Astrocyte of the spinal cord (primary cell): ENCODE data around the gene ECPAS.
A peak's percentile ranks its signal among the peaks of the same experiment; 100 is the strongest.
"Not testable (repeated sequence)": the region's sequence is repeated elsewhere in the genome, so short reads cannot be mapped to it uniquely, and the experiment has no call there.

ENCODE experiments used
- DNase-seq: peaks from one replicate; pipeline ENCODE4 v3.0.0; 2011; ENCODE audit warnings: low read depth, low spot score
- H3K4me3 ChIP-seq: 2 replicates; pipeline ENCODE4 v1.5.1; 2011; ENCODE audit warnings: low read depth, mild to moderate bottlenecking, low read length, moderate library complexity
- in situ Hi-C: cut with HindIII; loops from 2 replicates; pipeline ENCODE4 v1.10.0; 2017; ENCODE audit warnings: low sequenced_read_pairs
- TF ChIP-seq, protein P1 (sequence below): IDR thresholded peaks from 2 replicates; pipeline ENCODE4 v1.5.1; 2012; ENCODE audit warnings: low read depth, mild to moderate bottlenecking, low read length, inconsistent platforms

The ECPAS gene

DNA sequence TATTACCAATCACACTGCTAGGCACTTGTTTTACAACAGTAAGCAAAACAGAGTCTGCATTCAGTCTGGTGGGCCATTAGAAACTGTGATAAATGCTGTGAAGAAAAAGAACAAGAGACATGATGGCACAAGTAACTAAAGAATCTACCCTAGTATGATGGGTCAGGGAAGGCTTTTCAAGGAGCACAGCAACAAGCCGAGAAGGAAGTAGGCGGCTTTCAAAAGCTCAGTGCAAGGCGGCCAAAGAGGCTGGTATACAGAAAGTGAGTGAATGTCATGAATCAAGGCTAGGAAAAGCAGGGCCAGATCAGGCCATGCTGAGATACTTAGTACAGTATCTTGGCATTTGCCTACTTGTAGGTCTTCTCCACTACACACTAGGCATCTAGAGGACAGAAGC is 76.4 kb downstream of the ECPAS start:
- in situ Hi-C loops = no loop called here

DNA sequence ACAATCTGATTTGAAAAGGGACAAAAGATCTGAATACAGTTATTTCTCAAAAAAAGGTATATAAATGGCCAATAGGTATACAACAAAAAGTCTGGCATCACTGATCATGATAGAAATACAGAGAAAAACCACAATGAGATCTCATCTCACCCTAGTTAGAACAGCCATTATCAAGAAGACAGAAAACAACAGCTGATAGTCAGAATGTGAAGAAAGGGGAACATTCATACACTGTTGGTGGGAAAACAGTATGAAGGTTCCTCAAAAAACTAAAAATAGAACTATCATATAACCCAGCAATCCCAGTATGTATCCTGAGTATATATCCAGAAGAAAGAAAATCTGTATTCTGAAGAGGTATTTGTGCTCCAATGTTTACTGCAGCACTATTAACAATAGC is 78.5 kb downstream of the ECPAS start:
- no peak for DNase-seq
- TF ChIP-seq, protein P1, sequence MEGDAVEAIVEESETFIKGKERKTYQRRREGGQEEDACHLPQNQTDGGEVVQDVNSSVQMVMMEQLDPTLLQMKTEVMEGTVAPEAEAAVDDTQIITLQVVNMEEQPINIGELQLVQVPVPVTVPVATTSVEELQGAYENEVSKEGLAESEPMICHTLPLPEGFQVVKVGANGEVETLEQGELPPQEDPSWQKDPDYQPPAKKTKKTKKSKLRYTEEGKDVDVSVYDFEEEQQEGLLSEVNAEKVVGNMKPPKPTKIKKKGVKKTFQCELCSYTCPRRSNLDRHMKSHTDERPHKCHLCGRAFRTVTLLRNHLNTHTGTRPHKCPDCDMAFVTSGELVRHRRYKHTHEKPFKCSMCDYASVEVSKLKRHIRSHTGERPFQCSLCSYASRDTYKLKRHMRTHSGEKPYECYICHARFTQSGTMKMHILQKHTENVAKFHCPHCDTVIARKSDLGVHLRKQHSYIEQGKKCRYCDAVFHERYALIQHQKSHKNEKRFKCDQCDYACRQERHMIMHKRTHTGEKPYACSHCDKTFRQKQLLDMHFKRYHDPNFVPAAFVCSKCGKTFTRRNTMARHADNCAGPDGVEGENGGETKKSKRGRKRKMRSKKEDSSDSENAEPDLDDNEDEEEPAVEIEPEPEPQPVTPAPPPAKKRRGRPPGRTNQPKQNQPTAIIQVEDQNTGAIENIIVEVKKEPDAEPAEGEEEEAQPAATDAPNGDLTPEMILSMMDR = no peak
- no peak overlapping the region for H3K4me3 ChIP-seq
- in situ Hi-C loops = no loop called here

More for the DNA sequence above, 76.4 kb downstream of the ECPAS start:
- H3K4me3 ChIP-seq = no peak overlapping the region
- TF ChIP-seq, protein P1 = no peak
- DNase-seq = no peak

DNA sequence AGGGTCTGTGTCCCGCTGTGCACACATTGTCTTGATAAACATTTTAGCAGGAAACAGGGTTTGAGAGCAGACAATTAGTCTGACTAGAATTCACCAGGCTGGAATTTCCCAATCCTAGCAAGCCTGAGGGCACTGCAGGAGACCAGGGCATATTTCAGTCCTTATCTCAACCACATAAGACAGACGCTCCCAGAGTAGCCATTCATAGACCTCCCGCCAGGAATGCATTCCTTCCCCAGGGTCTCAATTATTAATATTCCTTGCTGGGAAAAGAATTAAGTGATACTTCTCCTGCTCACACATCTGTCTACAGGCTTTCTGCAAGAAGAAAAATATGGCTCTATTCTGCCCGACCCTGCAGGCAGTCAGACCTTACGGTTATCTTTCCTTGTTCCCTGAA is 82.7 kb downstream of the ECPAS start:
- DNase-seq, in situ Hi-C loops, H3K4me3 ChIP-seq: not testable (repeated sequence)

DNA sequence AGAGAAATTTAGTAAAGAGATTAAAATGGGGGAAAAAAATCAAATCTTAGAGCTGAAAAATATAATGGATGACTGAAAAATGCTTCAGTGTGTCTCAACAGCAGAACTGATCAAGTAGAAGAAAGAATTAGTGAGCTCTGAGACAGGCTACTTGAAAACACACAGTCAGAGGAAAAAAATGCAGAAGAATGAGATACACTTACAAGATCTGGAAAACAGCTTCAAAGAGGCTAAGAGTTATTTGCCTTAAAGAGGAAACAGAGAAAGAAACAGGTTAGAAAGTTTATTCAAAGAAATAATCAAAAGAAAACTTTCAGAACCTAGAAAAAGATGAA is 83.7 kb downstream of the ECPAS start:
- H3K4me3 ChIP-seq = no peak overlapping the region
- DNase-seq = peak; percentile 1
- in situ Hi-C loops = no loop called here
- TF ChIP-seq, protein P1 = no peak

DNA sequence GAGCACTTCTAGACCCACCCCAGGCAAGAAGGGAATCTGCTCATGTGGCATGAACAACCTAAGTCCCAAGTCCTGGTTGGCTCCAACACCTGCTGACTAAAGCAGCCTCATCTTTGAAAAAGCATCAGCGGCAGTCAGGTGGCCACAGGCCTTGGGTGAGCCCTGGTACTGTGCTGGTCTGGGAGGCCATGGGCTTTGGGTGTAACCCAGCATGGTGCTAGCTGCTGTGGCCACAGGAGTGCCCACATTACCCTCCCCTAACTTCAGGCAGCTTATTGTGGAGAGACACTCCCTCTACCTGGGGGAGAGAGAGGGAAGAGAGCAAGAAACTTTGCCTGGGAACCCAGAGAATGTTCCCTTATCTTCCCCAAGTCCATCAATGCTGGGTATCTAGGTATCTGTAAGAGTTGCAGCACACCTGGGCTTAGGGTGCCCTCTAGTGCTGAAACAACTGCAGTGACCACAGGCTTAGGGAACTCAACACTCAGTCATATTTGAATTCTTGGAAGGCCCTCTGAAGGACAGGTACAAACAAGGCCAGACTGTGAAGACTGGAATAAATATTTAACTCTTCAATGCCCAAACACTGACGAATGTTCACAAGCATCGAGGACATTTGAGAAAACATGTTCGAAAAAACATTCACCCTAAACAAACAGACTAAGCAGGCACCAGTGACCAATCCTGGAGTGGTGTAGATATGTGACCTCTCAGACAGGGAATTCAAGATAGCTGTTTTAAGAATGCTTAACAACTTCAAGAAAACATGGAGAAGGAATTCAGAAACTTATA is 84.2 kb downstream of the ECPAS start:
- TF ChIP-seq, protein P1 = peak; percentile 44
- no peak overlapping the region for H3K4me3 ChIP-seq
- in situ Hi-C loops = no loop called here
- DNase-seq = peak; percentile 6

DNA sequence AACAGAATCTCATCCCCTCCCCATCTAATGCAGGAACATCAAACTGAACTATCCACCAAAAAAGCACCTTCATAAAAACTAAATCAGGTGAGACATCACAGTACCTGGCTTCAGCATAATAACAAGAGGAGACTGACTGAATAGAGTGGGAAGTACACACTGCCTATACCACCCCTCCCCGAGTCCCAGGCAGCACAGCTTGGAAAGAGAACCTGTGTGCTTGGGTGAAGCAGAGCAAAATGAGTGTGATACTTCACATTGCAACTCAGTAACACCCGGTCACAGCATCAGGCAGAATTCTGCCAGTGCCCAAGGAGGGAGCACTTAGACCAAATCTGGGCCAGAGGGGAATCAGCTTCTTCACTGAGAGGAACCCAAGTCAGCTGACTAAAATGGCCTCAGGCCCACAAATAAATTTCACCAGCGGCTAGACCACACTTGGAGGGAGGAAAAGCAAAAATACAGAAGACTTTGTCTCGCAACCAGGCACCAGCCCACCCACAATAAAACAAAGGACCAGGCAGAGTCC is 84.9 kb downstream of the ECPAS start:
- DNase-seq = no peak
- in situ Hi-C loops = no loop called here
- no peak overlapping the region for H3K4me3 ChIP-seq
- TF ChIP-seq, protein P1 = no peak

DNA sequence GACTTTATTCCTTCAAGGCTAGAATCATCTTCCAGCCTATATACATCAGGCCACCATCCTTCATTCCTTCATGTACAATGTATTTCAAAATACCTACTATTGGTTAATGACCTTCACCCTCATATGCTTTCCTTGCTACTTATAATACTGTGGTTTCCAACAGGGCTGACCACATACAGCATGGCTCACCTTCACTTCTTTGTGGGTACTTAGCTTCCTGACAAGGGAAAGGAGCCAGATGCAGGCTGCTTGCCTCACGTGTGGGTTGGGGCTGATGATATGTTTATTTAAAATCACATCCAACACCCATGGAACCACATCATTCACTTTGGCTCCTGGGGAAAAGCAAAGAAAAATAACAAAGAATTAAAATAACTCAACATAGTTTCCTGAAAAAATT is 90.2 kb downstream of the ECPAS start:
- in situ Hi-C loops = no loop called here
- peak; percentile 18 for DNase-seq
- TF ChIP-seq, protein P1 = no peak

More for the DNA sequence above, 90.2 kb downstream of the ECPAS start:
- no peak overlapping the region for H3K4me3 ChIP-seq
